ENCODE results near the gene EPRS1. TPM values are rescaled to one million over a fixed set of nuclear protein-coding genes. Genes with fewer than 3 reads are reported as not detected.

Gene EPRS1
- total RNA-seq, 1 donor from 2014 or later = 36.3 TPM

GRCh38 chr1:220019071-220019470 is 27.2 kb downstream of the EPRS1 start:
- no peak for DNase-seq (ENCODE audit: extremely low spot score in 2 of 2)
- Histone ChIP-seq H3K36me3 (peaks cover 0 to 65% of the 10 kb centered on the region in 2 donors), H3K9me3 (no peaks in the 10 kb centered on the region), H3K4me3 (no peak overlapping the region), H3K27me3 (no peaks in the 10 kb centered on the region), H3K4me1 (no peaks in the 10 kb centered on the region), H3K27ac (no peak overlapping the region)
- intact Hi-C loops (cut with DNase I) = no loop called here
- TF ChIP-seq, protein P1, sequence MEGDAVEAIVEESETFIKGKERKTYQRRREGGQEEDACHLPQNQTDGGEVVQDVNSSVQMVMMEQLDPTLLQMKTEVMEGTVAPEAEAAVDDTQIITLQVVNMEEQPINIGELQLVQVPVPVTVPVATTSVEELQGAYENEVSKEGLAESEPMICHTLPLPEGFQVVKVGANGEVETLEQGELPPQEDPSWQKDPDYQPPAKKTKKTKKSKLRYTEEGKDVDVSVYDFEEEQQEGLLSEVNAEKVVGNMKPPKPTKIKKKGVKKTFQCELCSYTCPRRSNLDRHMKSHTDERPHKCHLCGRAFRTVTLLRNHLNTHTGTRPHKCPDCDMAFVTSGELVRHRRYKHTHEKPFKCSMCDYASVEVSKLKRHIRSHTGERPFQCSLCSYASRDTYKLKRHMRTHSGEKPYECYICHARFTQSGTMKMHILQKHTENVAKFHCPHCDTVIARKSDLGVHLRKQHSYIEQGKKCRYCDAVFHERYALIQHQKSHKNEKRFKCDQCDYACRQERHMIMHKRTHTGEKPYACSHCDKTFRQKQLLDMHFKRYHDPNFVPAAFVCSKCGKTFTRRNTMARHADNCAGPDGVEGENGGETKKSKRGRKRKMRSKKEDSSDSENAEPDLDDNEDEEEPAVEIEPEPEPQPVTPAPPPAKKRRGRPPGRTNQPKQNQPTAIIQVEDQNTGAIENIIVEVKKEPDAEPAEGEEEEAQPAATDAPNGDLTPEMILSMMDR (IDR thresholded peaks at IDR 0.05) = no peak
- TF ChIP-seq POLR2A (IDR thresholded peaks at IDR 0.05) (no peak), POLR2AphosphoS5 (IDR thresholded peaks at IDR 0.05; ENCODE audit: insufficient read depth in 1 of 2, low read depth in 1 of 2) (no peak)

DNA sequence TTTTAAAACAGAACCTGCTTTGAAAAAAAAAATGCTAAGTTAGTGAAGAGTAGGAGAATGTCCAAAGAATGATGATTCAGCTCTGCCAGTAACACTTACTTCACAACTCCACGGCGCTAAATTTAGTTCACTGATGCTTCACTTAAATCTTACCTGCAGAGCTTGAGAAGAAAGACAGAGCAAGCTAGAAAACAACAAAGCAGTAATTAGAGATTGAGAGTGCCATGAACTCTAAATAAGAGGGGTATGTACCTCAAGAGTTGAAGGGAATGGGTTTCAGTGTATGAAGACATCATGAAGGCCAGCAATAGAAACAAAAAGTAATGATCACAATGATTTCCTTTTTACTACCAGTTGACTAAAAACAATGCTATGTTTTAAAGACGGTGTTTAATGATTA is 32.8 kb downstream of the EPRS1 start:
- Histone ChIP-seq H3K4me1 (no peaks in the 10 kb centered on the region), H3K27ac (no peak overlapping the region), H3K36me3 (peaks cover 0 to 27% of the 10 kb centered on the region in 2 donors), H3K9me3 (no peaks in the 10 kb centered on the region), H3K4me3 (no peak overlapping the region), H3K27me3 (no peaks in the 10 kb centered on the region)
- DNase-seq (ENCODE audit: extremely low spot score in 2 of 2) = no peak
- TF ChIP-seq POLR2AphosphoS5 (IDR thresholded peaks at IDR 0.05; ENCODE audit: insufficient read depth in 1 of 2, low read depth in 1 of 2) (no peak), POLR2A (IDR thresholded peaks at IDR 0.05) (no peak)
- TF ChIP-seq, protein P1 (IDR thresholded peaks at IDR 0.05) = no peak
- intact Hi-C loops (cut with DNase I) = no loop called here

DNA sequence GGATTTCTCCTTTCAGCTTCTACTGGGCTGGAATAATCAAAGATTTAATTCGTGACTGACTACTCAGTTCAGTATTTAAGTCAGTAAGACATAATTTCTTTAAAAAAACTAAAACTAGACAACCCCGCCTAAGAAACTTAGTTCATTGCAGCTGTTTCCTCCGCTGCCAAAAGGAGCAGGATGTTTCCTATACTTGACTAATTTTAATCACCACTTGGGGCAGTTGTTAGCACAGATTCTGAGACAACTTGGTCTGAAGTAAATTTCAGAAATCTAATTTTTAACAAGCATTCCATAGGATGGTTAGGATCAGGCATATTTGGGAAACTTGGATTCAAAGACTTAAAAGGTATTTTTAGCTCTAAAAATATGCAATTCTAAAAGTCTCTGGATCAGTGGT is 34.0 kb downstream of the EPRS1 start:
- TF ChIP-seq, protein P1 (IDR thresholded peaks at IDR 0.05) = no peak
- no peak for TF ChIP-seq POLR2AphosphoS5 (IDR thresholded peaks at IDR 0.05; ENCODE audit: insufficient read depth in 1 of 2, low read depth in 1 of 2)
- TF ChIP-seq POLR2A (IDR thresholded peaks at IDR 0.05) = no peak
- no peak overlapping the region for H3K4me3 ChIP-seq
- no peaks in the 10 kb centered on the region for H3K4me1 ChIP-seq
- H3K36me3 ChIP-seq = peaks cover 0 to 21% of the 10 kb centered on the region in 2 donors
- H3K27me3 ChIP-seq = no peaks in the 10 kb centered on the region
- H3K9me3 ChIP-seq = no peaks in the 10 kb centered on the region
- no peak for DNase-seq (ENCODE audit: extremely low spot score in 2 of 2)
- no peak overlapping the region for H3K27ac ChIP-seq
- intact Hi-C loops (cut with DNase I) = no loop called here

DNA sequence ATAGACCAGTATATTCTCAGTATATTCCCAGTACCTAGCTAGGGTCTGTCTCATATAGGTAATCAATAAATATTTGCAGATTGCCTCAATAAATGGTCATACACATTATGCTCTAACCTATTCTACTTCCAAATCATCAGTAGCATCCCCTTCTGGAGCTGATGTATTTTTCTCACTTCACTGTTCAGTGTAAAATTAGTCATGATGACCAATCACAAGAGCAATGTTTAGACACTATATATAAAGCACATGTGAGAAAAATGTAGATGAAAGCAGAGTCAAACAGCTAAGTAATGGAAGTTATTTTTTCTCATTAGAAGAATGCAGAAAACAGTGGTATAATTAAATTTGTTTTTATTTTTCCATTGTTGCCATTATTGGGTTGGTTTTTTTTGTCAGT is 34.7 kb downstream of the EPRS1 start:
- no peak for TF ChIP-seq POLR2AphosphoS5 (IDR thresholded peaks at IDR 0.05; ENCODE audit: insufficient read depth in 1 of 2, low read depth in 1 of 2)
- no peak for TF ChIP-seq POLR2A (IDR thresholded peaks at IDR 0.05)
- TF ChIP-seq, protein P1 (IDR thresholded peaks at IDR 0.05) = no peak
- H3K4me1 ChIP-seq = no peaks in the 10 kb centered on the region
- H3K4me3 ChIP-seq = no peak overlapping the region
- H3K9me3 ChIP-seq = no peaks in the 10 kb centered on the region
- no peaks in the 10 kb centered on the region for H3K27me3 ChIP-seq
- DNase-seq (ENCODE audit: extremely low spot score in 2 of 2) = no peak
- intact Hi-C loops (cut with DNase I) = no loop called here
- peaks cover 0 to 18% of the 10 kb centered on the region in 2 donors for H3K36me3 ChIP-seq
- H3K27ac ChIP-seq = no peak overlapping the region

DNA sequence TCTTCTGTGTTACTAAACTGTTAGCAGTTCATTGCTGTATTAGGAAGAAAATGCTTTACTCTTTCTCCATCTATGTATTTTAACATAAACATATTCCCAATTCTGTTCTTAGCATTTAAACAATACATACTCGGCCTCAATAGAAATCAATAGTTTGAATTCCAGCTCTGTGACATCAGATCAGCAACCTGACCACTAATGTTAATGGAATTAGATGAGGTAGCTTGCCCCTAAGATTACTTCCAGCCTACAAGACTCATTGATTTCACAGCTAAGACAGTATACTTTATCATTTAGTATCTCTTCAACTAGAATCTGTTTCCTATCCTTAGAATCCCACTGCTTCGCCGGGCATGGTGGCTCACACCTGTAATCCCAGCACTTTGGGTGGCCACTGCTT is 38.9 kb downstream of the EPRS1 start:
- Histone ChIP-seq H3K4me1 (no peaks in the 10 kb centered on the region), H3K36me3 (peaks cover 0 to 42% of the 10 kb centered on the region in 2 donors), H3K27me3 (no peaks in the 10 kb centered on the region), H3K27ac (no peak overlapping the region), H3K9me3 (no peaks in the 10 kb centered on the region), H3K4me3 (no peak overlapping the region)
- intact Hi-C loops (cut with DNase I) = no loop called here
- TF ChIP-seq POLR2AphosphoS5 (IDR thresholded peaks at IDR 0.05; ENCODE audit: insufficient read depth in 1 of 2, low read depth in 1 of 2) (no peak), POLR2A (IDR thresholded peaks at IDR 0.05) (no peak)
- TF ChIP-seq, protein P1 (IDR thresholded peaks at IDR 0.05) = no peak
- no peak for DNase-seq (ENCODE audit: extremely low spot score in 2 of 2)
